ENCODE measurements around the gene ARMC2.
"Not testable (repeated sequence)": the region's sequence is repeated elsewhere in the genome, so short reads cannot be mapped to it uniquely, and the experiment has no call there.

The ARMC2 gene, protein sequence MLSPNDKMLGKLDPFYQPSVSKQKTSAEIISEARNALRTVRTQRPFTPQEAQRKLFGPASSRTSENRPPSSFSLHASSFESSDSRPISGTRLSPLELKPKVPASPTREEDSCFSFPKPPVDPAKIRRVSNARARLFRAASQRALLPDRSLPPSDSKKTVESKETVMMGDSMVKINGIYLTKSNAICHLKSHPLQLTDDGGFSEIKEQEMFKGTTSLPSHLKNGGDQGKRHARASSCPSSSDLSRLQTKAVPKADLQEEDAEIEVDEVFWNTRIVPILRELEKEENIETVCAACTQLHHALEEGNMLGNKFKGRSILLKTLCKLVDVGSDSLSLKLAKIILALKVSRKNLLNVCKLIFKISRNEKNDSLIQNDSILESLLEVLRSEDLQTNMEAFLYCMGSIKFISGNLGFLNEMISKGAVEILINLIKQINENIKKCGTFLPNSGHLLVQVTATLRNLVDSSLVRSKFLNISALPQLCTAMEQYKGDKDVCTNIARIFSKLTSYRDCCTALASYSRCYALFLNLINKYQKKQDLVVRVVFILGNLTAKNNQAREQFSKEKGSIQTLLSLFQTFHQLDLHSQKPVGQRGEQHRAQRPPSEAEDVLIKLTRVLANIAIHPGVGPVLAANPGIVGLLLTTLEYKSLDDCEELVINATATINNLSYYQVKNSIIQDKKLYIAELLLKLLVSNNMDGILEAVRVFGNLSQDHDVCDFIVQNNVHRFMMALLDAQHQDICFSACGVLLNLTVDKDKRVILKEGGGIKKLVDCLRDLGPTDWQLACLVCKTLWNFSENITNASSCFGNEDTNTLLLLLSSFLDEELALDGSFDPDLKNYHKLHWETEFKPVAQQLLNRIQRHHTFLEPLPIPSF

GRCh38 chr6:108848116-108848868 is at the start of gene ARMC2:
Gene ARMC2 (plus strand): TSS chr6:108848422. CDS start chr6:108854268, 5,846 bp downstream.
- DNase-seq (ENCODE audit: low spot score), result peak; percentile 95

GRCh38 chr6:108798670-108799353 is 49.4 kb upstream of the ARMC2 start:
- no peak for DNase-seq (ENCODE audit: low spot score)

- no peak for DNase-seq (ENCODE audit: low spot score)
Observed at GRCh38 chr6:108799354-108799717, 48.9 kb upstream of the ARMC2 start.

- DNase-seq (ENCODE audit: low spot score), result no peak
Observed at GRCh38 chr6:108799791-108800190, 48.4 kb upstream of the ARMC2 start.

- DNase-seq (ENCODE audit: low spot score), result no peak
Observed at GRCh38 chr6:108800427-108800864, 47.8 kb upstream of the ARMC2 start.

DNA sequence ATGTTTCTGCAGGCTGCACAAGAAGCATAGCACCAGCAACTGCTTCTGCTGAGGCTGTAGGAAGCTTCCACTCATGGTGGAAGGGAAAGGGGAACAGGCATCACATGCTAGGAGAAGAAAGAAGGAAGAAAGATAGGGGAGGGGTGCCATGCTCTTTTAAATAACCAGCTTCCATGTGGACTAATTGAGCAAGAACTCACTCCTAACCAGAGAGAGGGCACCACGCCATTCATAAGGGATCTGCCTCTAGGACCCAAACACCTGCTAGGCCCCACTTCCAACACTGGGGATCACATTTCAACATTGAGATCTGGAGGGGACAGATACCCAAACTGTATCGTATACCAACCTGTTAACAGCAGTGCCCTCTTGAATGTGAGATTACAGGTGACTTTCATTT is 46.9 kb upstream of the ARMC2 start:
- no peak for DNase-seq (ENCODE audit: low spot score)

- DNase-seq (ENCODE audit: low spot score), result no peak
Observed at GRCh38 chr6:108803982-108804490, 44.2 kb upstream of the ARMC2 start.

- no peak for DNase-seq (ENCODE audit: low spot score)
Observed at GRCh38 chr6:108804956-108805355, 43.3 kb upstream of the ARMC2 start.

DNA sequence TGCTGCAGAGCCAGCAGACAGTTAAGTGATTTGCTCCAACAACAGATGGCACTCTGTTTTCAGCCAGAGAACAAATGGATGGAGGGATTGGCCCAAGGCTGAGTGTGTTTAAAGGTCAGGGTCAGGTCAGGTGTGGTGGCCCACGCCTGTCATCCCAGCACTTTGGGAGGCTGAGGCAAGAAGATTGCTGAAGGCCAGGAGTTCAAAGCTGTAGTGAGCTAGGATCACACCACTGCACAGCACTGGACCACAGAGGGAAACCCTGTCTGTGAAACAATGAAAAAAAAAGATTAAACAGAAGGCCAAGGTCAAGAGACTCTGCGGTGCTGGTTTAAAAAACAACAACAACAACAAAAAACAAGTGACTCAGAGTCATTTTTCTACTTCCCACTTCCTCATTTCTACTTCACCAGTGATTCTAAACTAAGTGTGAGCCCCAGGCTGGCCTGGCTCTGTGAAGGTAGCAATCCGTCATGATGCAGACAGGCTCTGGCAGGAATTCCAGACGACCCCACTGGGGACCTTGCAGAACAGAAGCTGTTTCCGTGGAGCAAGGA is 42.5 kb upstream of the ARMC2 start:
- no peak for DNase-seq (ENCODE audit: low spot score)

DNA sequence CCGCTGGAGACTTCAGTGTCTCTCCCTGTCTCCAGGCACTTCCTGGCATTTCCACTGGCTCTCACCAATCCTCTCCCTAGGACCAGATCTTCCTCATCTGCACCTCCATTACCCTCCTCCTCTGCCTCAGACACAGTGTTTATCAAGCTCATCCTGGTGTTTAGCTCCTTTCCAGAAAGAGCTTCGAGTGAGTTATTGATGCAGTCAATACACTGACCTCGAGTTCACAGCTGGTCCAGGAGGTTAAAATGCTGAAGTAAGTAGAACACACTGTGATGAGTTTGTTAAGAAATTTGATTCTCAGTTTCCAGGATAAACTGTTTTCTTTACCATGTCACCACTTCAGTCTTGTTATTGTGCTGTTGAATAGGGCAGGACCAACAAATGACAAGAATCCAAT is 42.1 kb upstream of the ARMC2 start:
- DNase-seq (ENCODE audit: low spot score), result no peak

- DNase-seq (ENCODE audit: low spot score), result no peak
Observed at GRCh38 chr6:108806665-108807064, 41.6 kb upstream of the ARMC2 start.

- DNase-seq (ENCODE audit: low spot score), result no peak
Observed at GRCh38 chr6:108807928-108808327, 40.3 kb upstream of the ARMC2 start.

GRCh38 chr6:108809211-108809610 is 39.0 kb upstream of the ARMC2 start:
- DNase-seq (ENCODE audit: low spot score), result no peak

DNA sequence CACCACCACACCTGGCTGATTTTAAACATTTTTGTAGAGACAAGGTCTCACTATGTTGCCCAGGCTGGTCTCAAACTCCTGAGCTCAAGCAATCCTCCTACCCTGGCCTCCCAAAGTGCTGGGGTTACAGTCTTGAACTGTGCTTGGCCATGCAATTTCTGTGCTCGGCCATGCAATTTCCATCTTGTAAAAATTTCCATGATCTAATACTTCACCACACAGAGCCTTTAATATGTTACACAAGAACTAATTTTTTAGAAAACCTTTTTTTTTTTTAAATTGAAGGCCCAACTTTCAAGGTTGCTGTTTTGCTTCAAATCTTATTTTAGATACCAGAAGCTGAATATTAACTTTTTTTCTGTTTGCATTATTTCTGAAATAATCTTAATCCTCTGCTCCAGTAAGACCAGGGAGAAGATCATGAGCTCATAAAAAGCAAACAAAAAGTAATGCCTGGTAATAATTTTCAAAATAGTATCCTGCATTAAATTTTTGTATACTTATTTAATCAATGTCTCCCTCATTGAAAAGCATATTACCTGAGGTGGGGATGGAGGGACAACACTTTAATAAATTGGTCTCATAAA is 38.1 kb upstream of the ARMC2 start:
- DNase-seq (ENCODE audit: low spot score), result no peak

- DNase-seq (ENCODE audit: low spot score), result no peak
Observed at GRCh38 chr6:108811490-108811889, 36.7 kb upstream of the ARMC2 start.

- DNase-seq (ENCODE audit: low spot score), result not testable (repeated sequence)
Observed at GRCh38 chr6:108813218-108813617, 35.0 kb upstream of the ARMC2 start.

GRCh38 chr6:108817276-108817675 is 30.9 kb upstream of the ARMC2 start:
- not testable (repeated sequence) for DNase-seq (ENCODE audit: low spot score)

- no peak for DNase-seq (ENCODE audit: low spot score)
Observed at GRCh38 chr6:108820006-108820405, 28.2 kb upstream of the ARMC2 start.

DNA sequence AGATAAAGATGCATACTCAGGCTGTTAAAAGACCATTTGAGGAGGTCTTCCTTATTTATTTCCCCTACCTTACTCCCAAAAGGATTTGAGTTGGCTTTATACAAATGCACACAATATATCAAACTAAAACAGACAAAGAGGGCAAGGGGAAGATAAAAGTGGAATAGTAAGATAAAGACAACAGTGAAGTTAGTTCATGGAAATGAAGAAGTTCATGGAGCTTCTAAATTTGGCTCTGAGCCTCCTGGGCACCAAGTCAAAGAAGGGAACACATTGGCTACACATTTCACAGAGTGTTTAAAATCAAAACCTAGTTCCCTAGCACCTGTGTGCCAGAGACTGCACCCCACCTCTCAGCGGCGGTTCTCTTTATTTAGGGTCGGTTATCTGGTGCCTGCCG is 25.8 kb upstream of the ARMC2 start:
- DNase-seq (ENCODE audit: low spot score), result no peak

GRCh38 chr6:108825326-108825725 is 22.9 kb upstream of the ARMC2 start:
- no peak for DNase-seq (ENCODE audit: low spot score)

DNA sequence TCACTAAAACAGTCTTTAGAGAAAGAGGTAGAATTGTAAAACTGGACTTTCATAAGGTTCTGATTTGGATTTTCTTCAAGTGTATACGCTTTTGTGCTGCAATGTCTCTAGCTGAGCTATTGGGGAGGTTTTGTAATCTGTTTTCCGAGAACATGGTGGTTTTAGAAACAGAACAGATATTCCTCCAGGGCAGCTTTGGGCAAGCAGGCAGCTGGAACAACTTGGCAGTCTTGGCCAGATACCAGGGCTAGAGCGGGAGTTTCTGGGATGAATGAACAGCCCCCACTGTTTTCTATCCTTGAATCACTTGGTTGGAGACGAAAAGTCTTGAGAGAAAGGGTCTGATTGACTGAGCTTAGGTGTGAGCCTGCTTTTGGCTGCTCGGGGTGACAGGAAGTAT is 17.1 kb upstream of the ARMC2 start:
- DNase-seq (ENCODE audit: low spot score), result no peak
